WTC11 (cell line): ENCODE results near the gene SMAD2. TPM values are rescaled to one million over a fixed set of nuclear protein-coding genes. Genes with fewer than 3 reads are reported as not detected.

ENCODE experiments used
- ATAC-seq: fragments of 200-7000 bp; cut with Tn5 transposase; 2 replicates; pipeline ENCODE4 v1.10.0; 2021; ENCODE audit warnings: mild to moderate bottlenecking, moderate library complexity
- CTCF ChIA-PET: fragments of 300-600 bp; sonication (Branson Sonifier 250); formaldehyde crosslinking; loops from one replicate; lab custom pipeline; 2021; ENCODE audit warnings: antibody characterized with exemption; lab: Charles Lee
- POLR2A ChIA-PET: fragments of 350-600 bp; sonication (Branson Sonifier 250); formaldehyde crosslinking; loops from one replicate; lab custom pipeline; 2021; ENCODE audit warnings: antibody characterized with exemption; lab: Charles Lee
- DNase-seq: peaks from one replicate; pipeline ENCODE4 v3.0.0; 2021; ENCODE audit warnings: low spot score
- H3K27ac Mint-ChIP-seq: 2 replicates; pipeline ENCODE4 v1.8.0; 2021; ENCODE audit warnings: mixed read lengths
- H3K27me3 Mint-ChIP-seq: 2 replicates; pipeline ENCODE4 v1.8.0; 2021; ENCODE audit warnings: low read depth, mild to moderate bottlenecking, moderate library complexity, mixed read lengths
- H3K36me3 Mint-ChIP-seq: 2 replicates; pipeline ENCODE4 v1.8.0; 2021; ENCODE audit warnings: mixed read lengths
- H3K4me1 Mint-ChIP-seq: 2 replicates; pipeline ENCODE4 v1.8.0; 2022; ENCODE audit warnings: mixed read lengths
- H3K4me3 Mint-ChIP-seq: 2 replicates; pipeline ENCODE4 v1.8.0; 2021; ENCODE audit warnings: mild to moderate bottlenecking, moderate library complexity, mixed read lengths
- H3K9me3 Mint-ChIP-seq: 2 replicates; pipeline ENCODE4 v1.8.0; 2021; ENCODE audit warnings: mixed read lengths
- ATF6 ChIP-seq: sonication (generic); formaldehyde crosslinking; IDR thresholded peaks from 2 replicates; pipeline ENCODE4 v1.8.1; 2023; ENCODE audit warnings: mild to moderate bottlenecking, missing genetic modification reagents
- ELF4 ChIP-seq: sonication (generic); formaldehyde crosslinking; IDR thresholded peaks from 2 replicates; pipeline ENCODE4 v1.8.1; 2022; ENCODE audit warnings: low read depth, mild to moderate bottlenecking, moderate library complexity, missing genetic modification reagents
- ESRRA ChIP-seq: sonication (generic); formaldehyde crosslinking; IDR thresholded peaks from 2 replicates; pipeline ENCODE4 v1.8.1; 2022; ENCODE audit warnings: mild to moderate bottlenecking, missing genetic modification reagents, borderline replicate concordance
- MAX ChIP-seq: sonication (generic); formaldehyde crosslinking; IDR thresholded peaks from 2 replicates; pipeline ENCODE4 v1.8.0; 2022; ENCODE audit warnings: mild to moderate bottlenecking, missing genetic modification reagents
- MYBL2 ChIP-seq: sonication (generic); formaldehyde crosslinking; IDR thresholded peaks from 2 replicates; pipeline ENCODE4 v1.8.1; 2023; ENCODE audit warnings: mild to moderate bottlenecking, moderate library complexity, missing genetic modification reagents
- NFE2L1 ChIP-seq: sonication (generic); formaldehyde crosslinking; IDR thresholded peaks from 2 replicates; pipeline ENCODE4 v1.8.1; 2023; ENCODE audit warnings: missing genetic modification reagents
- PRRX2 ChIP-seq: fragments of 250-450 bp; sonication (Bioruptor Pico); IDR thresholded peaks from 2 replicates; pipeline ENCODE4 v1.8.0; 2021; ENCODE audit warnings: mild to moderate bottlenecking
- RORB ChIP-seq: fragments of 250-450 bp; sonication (Bioruptor Pico); IDR thresholded peaks from 2 replicates; pipeline ENCODE4 v1.9.0; 2021; ENCODE audit warnings: mild to moderate bottlenecking
- STAT6 ChIP-seq: sonication (generic); formaldehyde crosslinking; conservative IDR thresholded peaks from 2 replicates; pipeline ENCODE4 v1.8.1; 2023; ENCODE audit warnings: mild to moderate bottlenecking, low read depth, missing genetic modification reagents, moderate library complexity
- TCF7 ChIP-seq: sonication (generic); formaldehyde crosslinking; IDR thresholded peaks from 2 replicates; pipeline ENCODE4 v1.8.0; 2022; ENCODE audit warnings: mild to moderate bottlenecking, low read depth, missing genetic modification reagents, moderate library complexity
- TP53 ChIP-seq: sonication (generic); formaldehyde crosslinking; IDR thresholded peaks from 2 replicates; pipeline ENCODE4 v1.8.1; 2023; ENCODE audit warnings: mild to moderate bottlenecking, missing genetic modification reagents
- ZMAT4 ChIP-seq: fragments of 250-450 bp; sonication (Bioruptor Pico); IDR thresholded peaks from 2 replicates; pipeline ENCODE4 v1.9.0; 2021; ENCODE audit warnings: mild to moderate bottlenecking
- ZNF281 ChIP-seq: sonication (generic); formaldehyde crosslinking; IDR thresholded peaks from 2 replicates; pipeline ENCODE4 v1.8.0; 2023; ENCODE audit warnings: mild to moderate bottlenecking, missing genetic modification reagents
- ZNF317 ChIP-seq: sonication (generic); formaldehyde crosslinking; IDR thresholded peaks from 2 replicates; pipeline ENCODE4 v1.8.1; 2023; ENCODE audit warnings: low read depth, mild to moderate bottlenecking, moderate library complexity, missing genetic modification reagents, borderline replicate concordance
- ZNF396 ChIP-seq: fragments of 250-450 bp; sonication (Bioruptor Pico); IDR thresholded peaks from 2 replicates; pipeline ENCODE4 v1.8.0; 2021; ENCODE audit warnings: mild to moderate bottlenecking, moderate library complexity, borderline replicate concordance
- total RNA-seq: library from RNA; stranded (reverse); gene quantifications from 3 replicates; pipeline ENCODE4 v1.2.3, GENCODE V29; 2021

The SMAD2 gene
- total RNA-seq, 1 experiment from 2014 or later = 104 TPM

- peaks cover 6% of the 10 kb centered on the region; the same call in 1 of the 2 replicates for H3K36me3 Mint-ChIP-seq
- TF ChIP-seq MYBL2 (CRISPR knock-in tag) = no peak
- no peak for TF ChIP-seq NFE2L1
- TF ChIP-seq ZNF281 (CRISPR knock-in tag) = no peak
- TF ChIP-seq ZNF396 (CRISPR knock-in tag) = no peak
- TF ChIP-seq TP53 (CRISPR knock-in tag) = no peak
- no peak for TF ChIP-seq RORB
- no peak for TF ChIP-seq ESRRA (CRISPR knock-in tag)
- TF ChIP-seq PRRX2 = no peak
- no peak for TF ChIP-seq ATF6 (CRISPR knock-in tag)
- no peak for TF ChIP-seq ZMAT4
- no peak for TF ChIP-seq TCF7
- TF ChIP-seq, all 79 proteins: peak for 0
- no peak overlapping the region for H3K4me3 Mint-ChIP-seq
- POLR2A ChIA-PET = no interaction called here
- no peak for DNase-seq
- no peak for ATAC-seq
- H3K27me3 Mint-ChIP-seq = no peaks in the 10 kb centered on the region
- CTCF ChIA-PET = interaction anchor here (1.7 to 1.9 kb wide), 2 partner anchors 43 to 192 kb away, joined by 4 to 5 read pairs; no protein-coding TSS in a partner anchor
- peak overlapping the region; percentile 76 for H3K27ac Mint-ChIP-seq
- peaks cover 41% of the 10 kb centered on the region for H3K4me1 Mint-ChIP-seq
- peaks cover 5% of the 10 kb centered on the region; the same call in 1 of the 2 replicates for H3K9me3 Mint-ChIP-seq
Observed at GRCh38 chr18:47815486-47816270, 114.8 kb downstream of the SMAD2 start.

- ATAC-seq = no peak
- TF ChIP-seq ZNF317 (CRISPR knock-in tag) (no peak), ELF4 (CRISPR knock-in tag) (no peak), MAX (no peak)
- TF ChIP-seq, all 79 proteins: peak for 0
- peaks cover 13% of the 10 kb centered on the region for H3K36me3 Mint-ChIP-seq
- H3K27me3 Mint-ChIP-seq = no peaks in the 10 kb centered on the region; the same call in 1 of the 2 replicates
- ChIA-PET POLR2A (no interaction called here), CTCF (no interaction called here)
- H3K4me1 Mint-ChIP-seq = peaks cover 7% of the 10 kb centered on the region; the same call in 1 of the 2 replicates
- no peak overlapping the region for H3K4me3 Mint-ChIP-seq
- peaks cover 26% of the 10 kb centered on the region for H3K9me3 Mint-ChIP-seq
- H3K27ac Mint-ChIP-seq = no peak overlapping the region
- DNase-seq = no peak
Observed at GRCh38 chr18:47809420-47809819, 121.0 kb downstream of the SMAD2 start.

GRCh38 chr18:47802802-47803201, 127.7 kb downstream of the SMAD2 start:
- H3K36me3 Mint-ChIP-seq = peaks cover 6% of the 10 kb centered on the region
- peaks cover 13% of the 10 kb centered on the region for H3K4me1 Mint-ChIP-seq
- H3K27me3 Mint-ChIP-seq = no peaks in the 10 kb centered on the region; the same call in 1 of the 2 replicates
- TF ChIP-seq STAT6 (CRISPR knock-in tag) = no peak
- TF ChIP-seq, all 79 proteins: peak for 0
- Mint-ChIP-seq H3K27ac (no peak overlapping the region), H3K9me3 (peaks cover 23% of the 10 kb centered on the region), H3K4me3 (no peak overlapping the region)
- DNase-seq (no peak), ATAC-seq (no peak)
- ChIA-PET CTCF (interaction anchor here (1.1 kb wide), 1 partner anchor 30 kb away, joined by 3 read pairs; no protein-coding TSS in a partner anchor), POLR2A (no interaction called here)
